ENCODE measurements around the gene PTP4A1.

- TF ChIP-seq CTCF (IDR thresholded peaks at IDR 0.05) (no peak), POLR2A (IDR thresholded peaks at IDR 0.05) (no peak)
Observed at GRCh38 chr6:63546236-63546635, 26.0 kb upstream of the PTP4A1 start.

All from uterus (tissue), 2 donors.